Measurements from ENCODE around the gene BBS9.
A peak's percentile ranks its signal among the peaks of the same experiment; 100 is the strongest.
"Not testable (repeated sequence)": the region's sequence is repeated elsewhere in the genome, so short reads cannot be mapped to it uniquely, and the experiment has no call there.

BBS9 gene

DNA sequence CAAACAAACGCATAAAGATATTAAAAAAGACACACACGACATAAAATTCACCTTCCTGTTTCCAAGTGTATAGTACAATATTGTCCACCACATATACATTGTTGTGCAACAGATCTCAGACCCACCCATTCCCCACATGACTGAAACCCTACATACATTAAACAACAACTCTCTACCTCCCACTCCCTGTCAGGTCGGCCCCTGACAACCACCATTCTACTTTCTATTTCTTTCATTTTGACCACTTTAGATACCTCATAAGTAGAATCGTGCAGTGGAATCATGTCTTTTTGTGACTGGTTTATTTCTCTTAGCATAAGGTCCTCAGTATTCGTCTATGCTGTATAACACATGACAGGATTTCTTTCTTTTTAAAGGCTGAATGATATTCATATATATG is 320.5 kb downstream of the BBS9 start:
- no peak for DNase-seq

- DNase-seq: no peak
Measured at GRCh38 chr7:33452805-33453502, 323.6 kb downstream of the BBS9 start.

DNA sequence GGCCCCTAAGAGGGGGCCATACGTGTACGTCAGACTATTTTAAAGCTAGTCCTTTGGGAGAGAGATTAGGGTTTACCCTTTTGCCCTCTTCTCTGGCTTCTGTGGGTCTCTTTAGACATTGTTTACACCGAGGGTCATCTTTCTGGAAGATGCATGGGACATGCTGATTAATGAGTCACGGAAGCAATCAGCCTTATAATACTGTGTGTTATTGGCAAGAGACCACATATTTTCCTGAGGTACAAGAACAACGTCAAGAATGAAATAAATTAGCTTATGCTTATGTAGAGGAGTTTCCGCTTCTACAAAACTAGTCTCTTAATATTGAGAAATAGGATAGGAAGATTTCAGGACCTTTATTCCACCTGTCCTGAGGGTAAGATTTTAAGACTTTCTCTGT is 327.7 kb downstream of the BBS9 start:
- no peak for DNase-seq

DNA sequence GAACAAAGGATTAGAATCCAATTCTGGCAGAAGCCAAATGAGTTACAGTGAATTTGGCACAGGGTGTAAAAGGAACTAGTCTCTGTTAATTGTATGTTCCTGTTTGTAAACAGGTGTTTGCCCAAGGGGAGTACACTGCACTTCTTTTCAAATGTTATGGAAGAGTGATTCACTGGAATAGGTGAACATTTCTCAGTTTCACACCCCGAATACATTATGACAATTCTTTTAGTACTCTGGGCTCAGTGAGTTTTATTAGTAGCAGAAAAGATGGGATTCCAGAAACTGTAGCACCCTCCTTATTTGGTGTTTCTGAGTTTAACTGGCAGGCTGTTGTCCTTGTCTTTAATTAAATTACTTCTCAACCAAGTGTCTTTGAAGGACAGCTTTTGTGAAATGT is 329.2 kb downstream of the BBS9 start:
- no peak for DNase-seq

DNA sequence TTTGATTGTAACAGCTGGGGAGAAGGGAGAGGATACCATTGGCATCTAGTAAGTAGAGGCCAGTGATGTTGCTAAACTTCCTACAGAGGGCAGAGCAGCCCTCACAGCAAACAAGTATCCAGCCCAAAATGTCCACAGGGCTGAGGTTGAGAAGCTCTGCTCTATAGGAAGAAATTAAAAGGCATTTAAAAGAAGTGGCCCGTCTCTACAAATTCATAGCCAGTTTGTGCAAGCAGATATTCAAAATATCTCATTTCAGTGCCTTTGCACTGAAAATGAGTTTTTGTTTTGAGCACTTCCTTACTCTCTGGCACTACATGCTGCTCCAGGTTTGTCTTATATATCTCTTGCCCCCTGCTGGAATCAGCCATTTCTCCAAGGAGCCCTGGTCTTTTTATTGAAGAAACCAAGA is 330.0 kb downstream of the BBS9 start:
- peak; percentile 32 for DNase-seq

DNA sequence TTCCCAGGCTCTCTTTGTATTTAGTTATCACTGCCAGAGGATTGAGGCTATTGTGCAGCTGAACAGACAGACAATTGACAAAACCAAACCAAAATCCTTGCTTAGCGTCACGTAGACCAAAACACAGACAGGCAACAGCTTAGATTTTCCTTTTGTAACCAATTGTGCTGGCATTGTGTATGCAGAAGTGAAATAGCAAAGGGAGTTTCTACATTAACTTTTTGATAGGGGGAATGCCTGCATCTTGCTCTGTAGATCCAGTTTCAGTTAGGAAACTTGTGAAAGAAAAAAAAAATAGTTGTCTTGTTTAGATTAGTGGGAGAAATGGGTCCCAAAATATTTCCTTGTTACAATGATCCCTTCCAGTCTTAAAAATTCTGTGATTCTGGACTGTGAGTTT is 333.8 kb downstream of the BBS9 start:
- no peak for DNase-seq

- no peak for DNase-seq
Measured at GRCh38 chr7:33466203-33466602, 336.8 kb downstream of the BBS9 start.

DNA sequence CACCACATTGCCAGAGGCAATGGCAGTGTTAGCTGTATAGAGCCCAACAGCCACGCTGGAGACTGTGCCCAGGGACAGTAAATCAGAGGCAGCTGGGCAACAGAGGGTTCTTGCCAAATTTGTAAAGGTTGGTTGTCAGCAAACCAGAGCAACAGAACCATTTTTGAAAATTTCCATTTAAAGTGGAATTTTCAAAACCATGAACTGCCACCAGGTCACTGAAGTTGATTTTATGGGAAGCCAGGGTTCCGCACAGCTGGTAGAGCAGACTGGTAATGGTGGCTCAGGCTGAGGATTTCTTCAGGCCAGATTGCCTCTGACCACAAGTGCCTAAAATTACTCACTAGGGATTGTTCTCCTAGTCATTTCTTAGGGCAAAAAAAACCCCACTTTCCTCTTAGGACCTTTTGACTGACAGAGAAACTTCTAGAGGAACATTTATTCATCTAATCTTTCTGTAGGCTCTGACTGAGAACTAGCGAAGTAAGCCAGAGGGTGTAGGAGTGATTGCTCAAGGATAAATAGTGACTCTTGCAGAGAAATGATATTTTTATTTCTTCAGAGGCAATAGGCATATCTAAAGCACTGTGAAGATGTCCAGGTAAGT is 342.4 kb downstream of the BBS9 start:
- no peak for DNase-seq

- DNase-seq: no peak
Measured at GRCh38 chr7:33472348-33473025, 343.1 kb downstream of the BBS9 start.

- no peak for DNase-seq
Measured at GRCh38 chr7:33477719-33478480, 348.5 kb downstream of the BBS9 start.

GRCh38 chr7:33484476-33484875 is 355.1 kb downstream of the BBS9 start:
- not testable (repeated sequence) for DNase-seq

DNA sequence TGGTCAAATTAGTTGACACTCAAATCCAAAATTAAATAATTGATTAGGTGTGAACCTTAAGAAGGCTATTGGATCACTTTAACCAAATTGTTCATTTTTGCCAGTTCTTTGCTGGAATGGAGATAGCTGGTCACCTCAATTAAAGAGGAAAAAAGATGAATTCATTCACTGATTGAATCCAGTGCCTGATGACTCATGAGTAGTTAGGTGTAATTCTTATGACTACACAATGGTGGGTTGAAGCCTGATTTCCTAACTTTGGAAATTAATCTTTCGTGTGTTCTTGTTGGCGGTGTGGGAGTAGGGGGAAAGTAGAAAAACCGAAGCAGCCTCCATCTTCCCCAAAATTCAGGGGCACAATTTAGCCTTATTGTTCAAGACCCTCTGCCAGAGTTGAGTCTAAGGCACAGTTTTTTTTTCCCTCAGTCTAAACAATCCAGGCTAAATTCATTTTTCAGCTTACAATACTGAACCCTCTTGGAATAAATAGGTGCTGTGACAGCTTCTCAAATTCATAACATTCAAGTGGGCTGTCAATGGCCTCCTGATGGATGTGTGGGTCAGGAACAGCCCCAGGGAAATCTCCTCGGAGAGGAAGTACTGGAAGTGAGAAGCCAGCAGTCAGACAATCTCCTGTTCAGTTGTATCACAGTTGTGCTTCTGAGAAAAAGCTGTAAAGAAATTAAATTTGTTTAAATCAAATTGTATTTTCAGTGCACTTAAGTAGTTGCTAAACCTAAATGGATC is 356.6 kb downstream of the BBS9 start:
- no peak for DNase-seq

DNA sequence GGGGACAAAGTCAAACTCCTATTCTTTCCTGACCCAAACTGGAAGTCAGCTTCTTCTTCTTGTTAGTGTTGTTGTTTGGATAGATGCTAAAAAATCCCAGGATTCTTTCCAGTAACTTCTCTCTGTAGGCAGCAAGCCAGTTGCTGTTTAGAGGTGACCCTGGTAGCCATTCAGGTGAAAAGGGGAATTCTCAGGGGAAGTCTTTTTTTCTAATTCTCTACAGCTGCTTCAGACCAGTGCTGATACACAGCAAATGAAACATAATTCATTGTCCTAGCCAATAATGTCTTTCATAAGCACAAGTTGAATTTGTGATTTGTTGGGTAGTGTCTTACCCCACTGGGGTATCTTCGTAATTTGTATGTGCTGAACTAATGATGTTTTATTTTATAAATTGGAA is 357.3 kb downstream of the BBS9 start:
- DNase-seq: no peak

DNA sequence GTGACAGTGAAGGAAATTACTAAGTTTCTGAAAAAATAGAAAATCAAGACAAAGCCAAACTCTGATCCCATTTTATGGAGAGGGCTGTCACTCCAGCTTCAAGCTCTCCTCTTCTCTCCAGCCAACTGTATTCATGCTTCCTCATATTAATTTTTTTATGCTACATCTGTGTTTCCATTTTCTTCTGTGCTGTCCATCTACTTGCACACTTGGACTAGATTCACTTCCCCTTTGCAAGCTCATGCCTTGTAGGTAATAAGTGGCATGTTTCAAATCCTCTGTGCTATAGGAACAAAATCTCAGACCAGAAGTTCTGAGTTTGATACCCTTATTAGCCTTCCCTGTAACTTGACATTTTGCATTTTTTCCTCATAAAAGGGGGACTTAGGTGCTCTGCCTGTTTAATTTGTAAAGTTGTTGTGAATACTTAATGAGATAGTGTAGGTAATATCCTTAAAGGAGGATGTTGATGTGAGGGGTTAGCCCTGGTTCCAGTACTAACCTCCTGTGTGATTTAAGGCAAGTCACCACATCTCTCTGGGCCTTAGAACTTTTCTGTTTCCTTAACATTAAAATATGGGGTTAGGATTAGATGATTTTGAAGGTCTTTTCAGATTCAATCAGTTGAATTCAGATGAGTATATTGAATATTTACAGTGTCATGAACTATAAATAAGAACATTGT is 358.8 kb downstream of the BBS9 start:
- DNase-seq: no peak

GRCh38 chr7:33494474-33494873 is 365.1 kb downstream of the BBS9 start:
- no peak for DNase-seq

DNA sequence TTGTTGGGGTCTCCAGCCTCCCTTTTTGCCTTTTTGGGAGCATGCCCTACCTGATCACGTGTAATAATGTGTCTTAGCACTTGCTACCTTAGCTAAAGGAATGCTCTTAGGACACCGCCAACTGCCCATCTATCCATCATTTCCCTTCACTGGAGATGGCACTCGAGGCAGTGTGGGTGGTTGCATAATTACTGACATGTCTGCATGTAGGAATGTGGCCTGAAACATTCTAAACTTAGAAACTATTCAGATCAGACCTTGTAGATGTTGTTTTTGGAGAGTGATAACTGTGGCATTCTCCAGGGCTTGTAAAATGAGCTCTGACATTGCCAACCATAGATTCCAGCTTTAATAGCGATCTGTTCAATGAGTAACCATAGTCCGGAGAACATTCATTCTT is 365.8 kb downstream of the BBS9 start:
- no peak for DNase-seq

- DNase-seq: no peak
Measured at GRCh38 chr7:33497051-33497450, 367.7 kb downstream of the BBS9 start.

GRCh38 chr7:33500703-33501701 is 371.6 kb downstream of the BBS9 start:
- DNase-seq: no peak

GRCh38 chr7:33503014-33503413 is 373.6 kb downstream of the BBS9 start:
- no peak for DNase-seq

- DNase-seq: no peak
Measured at GRCh38 chr7:33503736-33504135, 374.4 kb downstream of the BBS9 start.

GRCh38 chr7:33504266-33504665 is 374.9 kb downstream of the BBS9 start:
- no peak for DNase-seq
